Measurements from ENCODE around the gene TMEM242.

DNA sequence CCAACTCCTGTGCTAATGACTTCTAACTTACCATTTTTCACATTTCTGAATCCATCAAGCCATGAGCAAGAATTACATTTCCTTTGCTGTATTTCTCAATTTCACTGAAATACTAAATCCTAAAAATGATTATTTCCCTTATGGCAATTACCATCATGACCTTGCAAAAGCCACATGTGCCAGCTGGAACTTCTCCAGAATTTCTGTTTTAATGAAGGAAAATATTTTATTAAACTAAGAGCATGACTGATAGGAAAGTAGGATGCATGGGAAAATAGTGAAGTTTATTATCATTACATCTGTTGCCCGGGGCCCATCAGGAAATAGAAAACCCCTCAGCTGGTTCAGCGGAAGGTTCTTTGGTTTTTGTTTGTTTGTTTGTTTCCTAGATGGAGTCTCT, 14.4 kb upstream of the TMEM242 start:
- TF ChIP-seq CREM (CRISPR knock-in tag; IDR thresholded peaks at IDR 0.05), result no peak
- no peak for TF ChIP-seq FOXP1 (CRISPR knock-in tag; IDR thresholded peaks at IDR 0.05; ENCODE audit: borderline replicate concordance)
